GM12873 (cell line): Measurements from ENCODE around the gene ARHGAP42.

Experiments used
- CTCF ChIP-seq: IDR thresholded peaks from 2 replicates; pipeline ENCODE4 v1.5.1; 2012; ENCODE audit warnings: low read depth, mild to moderate bottlenecking, moderate library complexity, low read length, control low read depth; ENCODE audit not compliant: insufficient read depth; ENCODE audit errors: missing control alignments

The ARHGAP42 gene

DNA sequence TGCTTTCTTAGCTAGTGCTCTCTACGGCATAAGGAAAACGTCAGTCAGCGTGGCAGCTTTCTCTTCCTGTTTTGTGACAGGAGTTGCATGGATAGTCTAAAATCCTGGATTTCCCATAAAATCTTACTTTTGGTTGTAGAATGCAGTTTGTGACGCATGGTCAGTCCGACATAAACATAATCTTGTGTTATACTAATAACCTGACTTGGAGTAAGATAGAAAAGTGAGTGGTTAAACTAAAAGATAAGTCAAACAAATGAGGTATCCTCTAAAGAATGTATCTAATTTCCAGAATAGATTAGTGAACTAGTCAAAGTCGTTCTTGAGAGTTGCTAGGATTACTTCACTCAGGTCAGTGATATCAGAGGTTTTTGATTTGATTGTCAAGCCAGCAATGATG is 285.0 kb downstream of the ARHGAP42 start:
- no peak for TF ChIP-seq CTCF

GRCh38 chr11:100978442-100978841 is 291.4 kb downstream of the ARHGAP42 start:
- TF ChIP-seq CTCF: no peak

DNA sequence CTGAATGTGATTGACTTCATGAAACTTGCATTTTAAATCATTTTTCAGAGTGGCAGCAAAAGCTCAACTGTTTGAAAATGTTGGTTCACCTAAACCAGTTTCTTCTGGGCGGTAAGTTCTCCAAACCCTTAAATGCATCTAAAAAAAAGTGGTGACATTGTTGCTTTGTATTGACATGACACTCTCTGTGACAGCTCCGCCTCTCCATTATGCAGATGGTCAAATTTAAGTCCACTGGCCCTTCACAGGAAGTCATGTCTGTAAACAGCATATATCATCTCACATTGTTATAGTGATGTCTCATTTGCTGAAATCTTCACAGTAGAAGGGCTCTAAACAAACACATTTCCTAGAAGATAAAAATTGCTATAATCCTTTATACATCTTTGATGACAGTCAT is 291.9 kb downstream of the ARHGAP42 start:
- no peak for TF ChIP-seq CTCF

- no peak for TF ChIP-seq CTCF
Measured at GRCh38 chr11:100980156-100980555, 293.1 kb downstream of the ARHGAP42 start.

GRCh38 chr11:100981196-100981824 is 294.2 kb downstream of the ARHGAP42 start:
- TF ChIP-seq CTCF: no peak

DNA sequence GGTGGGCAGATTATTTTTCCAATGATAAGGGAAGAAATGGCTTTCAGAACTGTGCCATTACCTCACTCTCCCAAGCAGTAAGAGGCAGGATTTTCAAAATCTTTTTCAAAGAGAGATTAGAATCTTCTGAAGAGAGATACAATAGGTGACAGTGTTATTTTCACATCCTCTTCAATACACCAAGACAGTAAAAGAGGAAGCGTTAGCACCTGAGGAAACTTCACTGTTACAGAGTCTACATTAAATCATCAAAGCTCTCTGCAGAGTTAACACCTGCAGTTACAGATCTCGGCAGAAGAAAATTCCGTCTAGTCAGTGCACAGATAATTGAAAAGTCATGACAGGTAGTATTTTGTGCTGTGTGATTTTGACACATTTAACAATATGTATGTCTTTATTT is 297.6 kb downstream of the ARHGAP42 start:
- no peak for TF ChIP-seq CTCF

GRCh38 chr11:100990931-100991330 is 303.8 kb downstream of the ARHGAP42 start:
- no peak for TF ChIP-seq CTCF
